Measurements from ENCODE around the gene DVL2. TPM values are rescaled to one million over a fixed set of nuclear protein-coding genes. Genes with fewer than 3 reads are reported as not detected.
A peak's percentile ranks its signal among the peaks of the same experiment; 100 is the strongest.

Gene DVL2
- total RNA-seq, 1 experiment from 2014 or later = 82.9 TPM

DNA sequence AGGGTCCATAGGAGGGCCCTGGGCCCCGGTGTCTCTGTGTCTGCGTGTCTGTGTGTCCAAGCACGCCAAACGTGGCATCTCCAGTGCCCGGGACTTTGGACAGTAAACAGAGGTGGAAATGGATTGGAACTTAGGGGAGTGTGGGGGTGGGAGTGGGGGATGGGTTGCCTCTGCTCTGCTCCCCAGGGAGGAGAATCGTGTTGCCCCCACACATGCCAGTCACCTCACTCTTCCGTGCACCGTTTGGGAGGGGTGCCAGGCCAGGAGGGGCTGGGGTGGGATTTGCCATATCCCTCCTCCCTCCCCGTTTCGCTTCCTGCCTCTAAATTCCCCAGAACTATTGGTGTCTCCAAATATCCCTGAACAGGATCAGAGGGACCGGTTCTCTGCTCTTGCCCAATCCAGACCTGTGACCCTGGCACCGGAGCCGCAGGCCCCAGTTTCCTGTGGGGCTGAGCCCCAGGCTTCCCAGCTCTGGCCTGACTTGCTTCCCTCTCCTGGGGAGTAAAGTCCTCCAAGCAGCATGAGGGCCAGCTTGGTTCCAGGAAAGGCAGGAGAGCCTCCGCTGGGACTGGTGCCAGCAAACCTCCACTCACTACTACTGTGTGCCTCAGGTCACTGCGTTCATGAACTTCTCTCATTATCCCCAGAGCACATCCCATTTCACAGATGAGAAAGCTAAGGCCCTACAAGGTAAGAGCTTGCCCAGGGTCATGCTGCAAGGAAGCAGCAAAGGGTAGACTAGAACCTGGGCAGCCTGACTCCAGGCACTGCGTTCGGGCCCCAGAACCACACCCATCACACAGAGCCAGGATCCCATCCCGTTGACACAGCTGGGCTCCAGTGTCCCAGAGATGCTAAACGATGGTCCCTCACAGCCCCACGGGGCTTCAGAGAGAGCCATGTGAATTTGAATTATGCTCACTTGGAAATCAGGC, 54.7 kb downstream of the DVL2 start, which contains the start of gene ASGR1:
TSS of gene ASGR1 (minus strand) at position 54 of the 938 bp plus-strand sequence. CDS start 807 bp downstream, outside the sequence.
- no peak for DNase-seq
- Mint-ChIP-seq H3K36me3 (ENCODE audit: insufficient read depth in 1 of 3, low read depth in 3 of 3) (no peaks in the 10 kb centered on the region), H3K27me3 (ENCODE audit: low read depth) (peaks cover 23% of the 10 kb centered on the region), H3K4me3 (no peak within 1 kb of the TSS), H3K9me3 (no peaks in the 10 kb centered on the region), H3K27ac (no peak within 1 kb of the TSS), H3K4me1 (peaks cover 5 to 10% of the 10 kb centered on the region in 2 experiments; a peak in 3 of 4 replicates)
- Histone ChIP-seq H4K8ac (replicated peaks; ENCODE audit: insufficient read length, low read depth, low read length) (no peak within 1 kb of the TSS), H3K79me2 (ENCODE audit: insufficient read depth, low read length) (no peaks in the 10 kb centered on the region), H2BK12ac (ENCODE audit: insufficient read length, low read depth, low read length) (no peak within 1 kb of the TSS), H3K27ac (ENCODE audit: insufficient read length, low read depth, low read length) (no peak within 1 kb of the TSS), H3K9me3 (ENCODE audit: control insufficient read depth, low read depth, low read length) (no peaks in the 10 kb centered on the region), H2BK120ac (ENCODE audit: low read depth, low read length, poor library complexity, severe bottlenecking) (no peak within 1 kb of the TSS), H3T11ph (ENCODE audit: low read length) (no peak within 1 kb of the TSS), H4K20me1 (ENCODE audit: control insufficient read depth, insufficient read depth, insufficient read length) (no peaks in the 10 kb centered on the region), H4K5ac (ENCODE audit: insufficient read length, low read depth, low read length) (no peak within 1 kb of the TSS), H3K27me3 (ENCODE audit: insufficient read depth, low read length) (peaks cover 5% of the 10 kb centered on the region; the same call in 1 of the 2 replicates), H3K23me2 (ENCODE audit: insufficient read length, low read depth, low read length, poor library complexity, severe bottlenecking) (peaks cover 12% of the 10 kb centered on the region), H3K14ac (ENCODE audit: insufficient read depth, low read length) (no peak within 1 kb of the TSS), H2BK15ac (ENCODE audit: low read depth, low read length) (no peak within 1 kb of the TSS), H3K4ac (ENCODE audit: low read depth, low read length) (no peak within 1 kb of the TSS), H3K18ac (ENCODE audit: insufficient read length, low read depth, low read length) (no peak within 1 kb of the TSS), H2BK20ac (ENCODE audit: low read depth, low read length, poor library complexity, severe bottlenecking) (no peak within 1 kb of the TSS), H3K4me1 (ENCODE audit: insufficient read depth, low read length) (no peaks in the 10 kb centered on the region; the same call in 1 of the 2 replicates), H3K79me1 (ENCODE audit: insufficient read depth, low read depth, low read length, poor library complexity, severe bottlenecking) (no peaks in the 10 kb centered on the region), H2AFZ (ENCODE audit: low read length) (no peak within 1 kb of the TSS), H3K4me2 (ENCODE audit: insufficient read depth, insufficient read length, low read length) (peak within 1 kb of the TSS; percentile 91), H2BK5ac (ENCODE audit: insufficient read length, low read length) (no peak within 1 kb of the TSS), H2AK5ac (ENCODE audit: insufficient read length, low read length) (no peak within 1 kb of the TSS), H3K56ac (ENCODE audit: insufficient read length, low read depth, low read length) (no peak within 1 kb of the TSS), H4K91ac (ENCODE audit: insufficient read length, low read depth, low read length) (no peak within 1 kb of the TSS), H3K23ac (ENCODE audit: insufficient read length, low read depth, low read length) (no peak within 1 kb of the TSS), H3K9ac (ENCODE audit: extremely low read depth, insufficient read length, low read length) (no peak within 1 kb of the TSS)
- WGBS (ENCODE audit: extremely low coverage, insufficient read length, low lambda C conversion rate) = no CpG with 5 or more reads among the region's 20 CpGs
- TF ChIP-seq, protein P1, sequence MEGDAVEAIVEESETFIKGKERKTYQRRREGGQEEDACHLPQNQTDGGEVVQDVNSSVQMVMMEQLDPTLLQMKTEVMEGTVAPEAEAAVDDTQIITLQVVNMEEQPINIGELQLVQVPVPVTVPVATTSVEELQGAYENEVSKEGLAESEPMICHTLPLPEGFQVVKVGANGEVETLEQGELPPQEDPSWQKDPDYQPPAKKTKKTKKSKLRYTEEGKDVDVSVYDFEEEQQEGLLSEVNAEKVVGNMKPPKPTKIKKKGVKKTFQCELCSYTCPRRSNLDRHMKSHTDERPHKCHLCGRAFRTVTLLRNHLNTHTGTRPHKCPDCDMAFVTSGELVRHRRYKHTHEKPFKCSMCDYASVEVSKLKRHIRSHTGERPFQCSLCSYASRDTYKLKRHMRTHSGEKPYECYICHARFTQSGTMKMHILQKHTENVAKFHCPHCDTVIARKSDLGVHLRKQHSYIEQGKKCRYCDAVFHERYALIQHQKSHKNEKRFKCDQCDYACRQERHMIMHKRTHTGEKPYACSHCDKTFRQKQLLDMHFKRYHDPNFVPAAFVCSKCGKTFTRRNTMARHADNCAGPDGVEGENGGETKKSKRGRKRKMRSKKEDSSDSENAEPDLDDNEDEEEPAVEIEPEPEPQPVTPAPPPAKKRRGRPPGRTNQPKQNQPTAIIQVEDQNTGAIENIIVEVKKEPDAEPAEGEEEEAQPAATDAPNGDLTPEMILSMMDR (conservative IDR thresholded peaks at IDR 0.05) = no peak

Data from H9 (cell line).